ENCODE data around the gene PLBD2.
A peak's percentile ranks its signal among the peaks of the same experiment; 100 is the strongest.
"Not testable (repeated sequence)": the region's sequence is repeated elsewhere in the genome, so short reads cannot be mapped to it uniquely, and the experiment has no call there.

Gene PLBD2

GRCh38 chr12:113334786-113335539, 23.4 kb upstream of the PLBD2 start, which contains the start of gene SLC8B1:
Gene SLC8B1 (minus strand): TSS chr12:113335109. CDS start chr12:113332878, 2,231 bp downstream.
- peak; percentile 94 for DNase-seq

- DNase-seq = no peak
These were observed 18.8 kb upstream of the PLBD2 start for GRCh38 chr12:113339540-113339939.

- DNase-seq = no peak
These were observed 18.3 kb upstream of the PLBD2 start for GRCh38 chr12:113340061-113340460.

- DNase-seq = no peak
These were observed 16.9 kb upstream of the PLBD2 start for GRCh38 chr12:113341535-113341934.

GRCh38 chr12:113345318-113345717, 13.1 kb upstream of the PLBD2 start:
- no peak for DNase-seq

- DNase-seq = no peak
These were observed 12.0 kb upstream of the PLBD2 start for GRCh38 chr12:113346353-113346752.

GRCh38 chr12:113347107-113347506, 11.3 kb upstream of the PLBD2 start:
- DNase-seq = no peak

- DNase-seq = no peak
These were observed 10.5 kb upstream of the PLBD2 start for GRCh38 chr12:113347892-113348291.

GRCh38 chr12:113348849-113349536, 9.4 kb upstream of the PLBD2 start:
- no peak for DNase-seq

GRCh38 chr12:113351089-113351488, 7.3 kb upstream of the PLBD2 start:
- no peak for DNase-seq

GRCh38 chr12:113354192-113354591, 4.2 kb upstream of the PLBD2 start:
- DNase-seq = not testable (repeated sequence)

- peak; percentile 56 for DNase-seq
These were observed 949 bp downstream of the PLBD2 start for GRCh38 chr12:113359133-113359938.

GRCh38 chr12:113359939-113360748, 1.8 kb downstream of the PLBD2 start:
- DNase-seq = no peak

- no peak for DNase-seq
These were observed 3.4 kb downstream of the PLBD2 start for GRCh38 chr12:113361574-113362370.

- DNase-seq = no peak
These were observed 6.3 kb downstream of the PLBD2 start for GRCh38 chr12:113364698-113365097.

- DNase-seq = no peak
These were observed 7.4 kb downstream of the PLBD2 start for GRCh38 chr12:113365639-113366395.

GRCh38 chr12:113366827-113367226, 8.4 kb downstream of the PLBD2 start:
- no peak for DNase-seq

- no peak for DNase-seq
These were observed 9.9 kb downstream of the PLBD2 start for GRCh38 chr12:113368331-113368730.

- DNase-seq = no peak
These were observed 11.1 kb downstream of the PLBD2 start for GRCh38 chr12:113369391-113369985.

- no peak for DNase-seq
These were observed 12.7 kb downstream of the PLBD2 start for GRCh38 chr12:113370923-113371682.

Data from right forelimb (tissue), 1 donor.